Skin epidermis (tissue), 12 donors: ENCODE measurements around the gene PUS7.

ENCODE experiments used
- H3K27ac ChIP-seq, 21 experiments: fragments of 200-600 bp; sonication (generic) in 11 of 21; one replicate each; pipeline ENCODE4 v1.5.0; 2020; ENCODE audit warnings: mild to moderate bottlenecking in 3 of 21, inconsistent platforms in 2 of 21, moderate library complexity in 2 of 21
- H3K4me3 ChIP-seq, 7 experiments: fragments of 200-600 bp; sonication (generic) in 2 of 7; one replicate each; pipeline ENCODE4 v1.5.0; 2020; ENCODE audit warnings: inconsistent platforms in 2 of 7, mild to moderate bottlenecking in 2 of 7, moderate library complexity in 1 of 7

Gene PUS7

GRCh38 chr7:105512415-105512814 lies 9.7 kb downstream of the PUS7 start:
- Histone ChIP-seq H3K4me3 (no peak overlapping the region), H3K27ac (no peak overlapping the region)

DNA sequence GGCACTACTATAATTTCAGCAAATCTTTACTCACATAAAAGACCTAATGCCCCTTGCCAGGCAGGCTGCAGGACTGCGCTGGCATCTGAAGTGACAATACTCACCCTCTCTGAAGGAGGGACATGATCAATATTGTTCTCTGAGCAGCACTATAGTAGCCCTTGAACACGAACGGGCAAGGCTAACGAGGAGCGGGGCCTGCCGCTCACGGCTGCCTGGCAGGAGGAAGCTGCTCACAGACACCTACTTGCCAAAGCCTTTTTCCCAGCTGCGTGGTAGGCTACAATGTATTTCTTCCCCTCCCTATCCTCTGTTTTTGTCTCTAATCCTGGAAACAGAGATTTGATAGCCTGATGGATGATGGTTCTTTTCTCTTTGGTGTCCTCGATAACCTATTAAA lies 19.9 kb downstream of the PUS7 start:
- no peak overlapping the region for H3K27ac ChIP-seq
- H3K4me3 ChIP-seq, result no peak overlapping the region

DNA sequence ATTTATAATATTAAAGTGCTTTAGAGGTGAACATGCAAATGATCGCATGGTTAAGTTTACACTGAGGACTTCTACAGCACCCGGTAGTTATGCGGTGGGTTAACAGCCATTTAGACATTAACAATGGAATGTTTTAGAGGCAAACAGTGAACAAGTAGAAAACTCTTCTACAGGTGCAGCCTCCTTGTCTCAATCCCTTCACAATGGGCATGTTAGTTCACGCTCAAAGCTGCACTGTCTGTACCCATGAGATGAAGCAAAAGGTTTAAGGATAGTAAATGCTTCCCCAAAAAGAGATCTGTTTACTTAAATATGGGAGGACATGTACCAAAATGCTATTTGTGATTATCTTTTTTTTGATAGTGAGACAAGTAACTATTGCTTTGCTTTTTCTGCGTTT lies 25.1 kb downstream of the PUS7 start:
- no peak overlapping the region for H3K4me3 ChIP-seq
- H3K27ac ChIP-seq, result no peak overlapping the region

GRCh38 chr7:105496521-105496920 lies 25.6 kb downstream of the PUS7 start:
- Histone ChIP-seq H3K4me3 (no peak overlapping the region), H3K27ac (no peak overlapping the region)

GRCh38 chr7:105493923-105494315 lies 28.2 kb downstream of the PUS7 start:
- Histone ChIP-seq H3K27ac (no peak overlapping the region), H3K4me3 (no peak overlapping the region)

GRCh38 chr7:105493196-105493922 lies 28.7 kb downstream of the PUS7 start:
- Histone ChIP-seq H3K27ac (no peak overlapping the region), H3K4me3 (no peak overlapping the region)

- Histone ChIP-seq H3K4me3 (no peak overlapping the region), H3K27ac (no peak overlapping the region)
These were observed 32.7 kb downstream of the PUS7 start for GRCh38 chr7:105489409-105489808.

- Histone ChIP-seq H3K27ac (peak overlapping the region in 10 of 21 experiments; percentile 13 to 80 (median 62)), H3K4me3 (no peak overlapping the region)
These were observed 34.2 kb downstream of the PUS7 start for GRCh38 chr7:105487579-105488571.

- Histone ChIP-seq H3K4me3 (no peak overlapping the region), H3K27ac (no peak overlapping the region)
These were observed 41.1 kb downstream of the PUS7 start for GRCh38 chr7:105480931-105481330.

DNA sequence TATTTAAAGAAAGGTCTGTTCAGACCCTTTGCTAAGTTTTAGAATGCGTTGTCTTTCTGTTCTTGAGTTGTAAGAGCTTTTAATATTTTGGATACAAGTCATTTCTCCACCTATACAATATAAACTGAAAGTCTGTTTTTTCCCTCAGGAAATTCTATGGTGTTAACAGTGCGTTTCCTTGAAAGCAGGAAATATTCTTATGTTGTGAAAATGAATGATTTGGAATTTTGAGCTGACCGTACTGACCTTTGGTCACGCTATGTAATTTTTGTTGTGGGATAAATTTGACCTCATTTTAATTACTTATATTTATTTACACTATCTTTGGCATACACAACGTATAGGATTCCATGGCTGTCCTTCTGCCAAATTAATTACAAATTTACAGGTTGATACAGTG lies 43.5 kb downstream of the PUS7 start:
- H3K4me3 ChIP-seq, result no peak overlapping the region
- H3K27ac ChIP-seq, result no peak overlapping the region

GRCh38 chr7:105477908-105478307 lies 44.2 kb downstream of the PUS7 start:
- Histone ChIP-seq H3K4me3 (no peak overlapping the region), H3K27ac (no peak overlapping the region)

- Histone ChIP-seq H3K4me3 (no peak overlapping the region), H3K27ac (no peak overlapping the region)
These were observed 48.0 kb downstream of the PUS7 start for GRCh38 chr7:105474045-105474444.

DNA sequence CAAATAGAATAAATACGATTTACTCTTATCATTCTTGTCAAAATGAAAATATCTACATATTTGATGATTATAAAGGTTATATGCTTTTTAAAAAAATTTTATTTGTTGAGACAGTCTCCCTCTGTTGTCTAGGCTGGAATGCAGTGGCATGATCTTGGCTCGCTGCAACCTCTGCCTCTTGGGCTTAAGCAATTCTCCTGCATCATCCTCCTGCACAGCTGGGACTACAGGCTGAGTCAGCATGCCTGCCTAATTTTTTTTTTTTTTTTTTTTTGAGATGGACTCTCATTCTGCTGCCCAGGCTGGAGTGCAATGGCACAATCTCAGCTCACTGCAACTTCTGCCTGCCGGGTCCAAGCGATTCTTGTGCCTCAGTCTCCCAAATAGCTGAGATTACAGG lies 48.9 kb downstream of the PUS7 start:
- Histone ChIP-seq H3K27ac (no peak overlapping the region), H3K4me3 (no peak overlapping the region)

GRCh38 chr7:105470846-105471245 lies 51.2 kb downstream of the PUS7 start:
- Histone ChIP-seq H3K4me3 (no peak overlapping the region), H3K27ac (no peak overlapping the region)

- no peak overlapping the region for H3K4me3 ChIP-seq
- H3K27ac ChIP-seq, result no peak overlapping the region
These were observed 52.0 kb downstream of the PUS7 start for GRCh38 chr7:105470090-105470489.

DNA sequence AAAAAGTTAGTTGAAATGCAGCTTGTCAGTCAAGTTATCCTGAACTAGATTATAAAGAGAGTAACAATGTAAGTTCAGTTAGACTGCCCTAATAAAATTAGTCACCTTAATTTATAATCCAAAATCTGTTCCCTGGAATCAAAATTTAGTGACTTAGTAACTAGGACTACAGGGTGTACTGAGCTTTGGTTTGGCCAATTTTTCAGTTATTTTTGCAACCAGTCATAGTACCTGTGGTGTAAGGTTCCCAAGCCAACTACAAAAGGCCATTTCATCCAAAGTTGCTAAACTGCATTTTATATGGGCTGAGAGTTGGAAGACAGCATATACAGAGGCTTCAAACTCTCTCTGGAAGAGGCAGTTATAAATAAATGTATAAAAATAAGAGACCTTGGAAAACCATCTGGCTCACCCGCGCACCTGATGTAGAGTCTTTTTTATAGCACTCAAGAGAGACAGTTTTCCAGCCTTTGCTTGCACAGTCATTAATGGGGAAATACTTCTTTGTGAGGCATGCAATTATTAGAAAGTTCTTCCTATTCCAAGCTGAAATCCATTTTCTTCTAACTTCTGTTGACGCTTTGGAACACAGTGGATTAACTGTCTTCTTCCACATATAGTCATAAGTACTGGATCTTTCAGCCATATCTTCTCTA lies 59.2 kb downstream of the PUS7 start:
- no peak overlapping the region for H3K27ac ChIP-seq
- H3K4me3 ChIP-seq, result no peak overlapping the region

DNA sequence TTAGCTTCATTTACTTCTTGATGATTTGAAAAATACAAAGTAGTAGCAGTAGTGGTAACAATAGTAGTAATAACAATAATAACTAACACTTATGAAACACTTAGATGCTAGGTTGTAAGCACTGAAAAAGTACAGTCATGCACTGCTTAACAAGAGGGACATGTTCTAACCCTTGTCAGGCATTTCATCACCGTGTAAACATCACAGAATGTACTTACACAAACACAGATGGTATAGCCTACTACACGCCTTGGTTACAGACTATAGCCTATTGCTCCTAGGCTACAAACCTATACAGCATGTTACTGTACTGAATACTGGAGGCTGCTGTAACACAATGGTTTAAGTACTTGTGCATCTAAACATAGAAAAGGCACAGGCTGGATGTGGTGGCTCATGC lies 60.6 kb downstream of the PUS7 start:
- H3K27ac ChIP-seq, result no peak overlapping the region

GRCh38 chr7:105457619-105458225 lies 64.3 kb downstream of the PUS7 start:
- H3K4me3 ChIP-seq, result no peak overlapping the region

More for the DNA sequence above, 60.6 kb downstream of the PUS7 start:
- no peak overlapping the region for H3K4me3 ChIP-seq

DNA sequence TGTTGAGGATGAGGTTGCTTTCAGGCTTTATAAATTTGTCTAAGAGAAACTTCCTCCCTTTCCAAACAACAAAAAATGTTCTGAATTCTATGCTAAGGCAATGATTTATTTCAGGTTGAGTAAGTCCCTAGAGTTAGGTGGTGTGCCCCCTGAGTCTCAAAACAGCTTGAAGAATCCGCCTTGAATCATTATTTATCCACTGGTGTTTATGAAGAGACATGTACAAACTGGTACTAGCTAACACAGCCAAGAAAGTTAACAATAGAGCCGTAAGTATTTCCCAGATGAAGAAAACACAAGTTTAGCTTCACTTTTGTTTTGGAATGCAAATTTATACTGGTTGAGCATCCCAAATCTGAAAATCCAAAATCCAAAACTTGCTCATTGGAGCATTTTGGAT lies 67.2 kb downstream of the PUS7 start:
- H3K27ac ChIP-seq, result peak overlapping the region in 6 of 21 experiments; percentile 23 to 52 (median 42)

More at GRCh38 chr7:105457619-105458225, 64.3 kb downstream of the PUS7 start:
- H3K27ac ChIP-seq, result no peak overlapping the region

More for the DNA sequence above, 67.2 kb downstream of the PUS7 start:
- no peak overlapping the region for H3K4me3 ChIP-seq
